Gastroesophageal sphincter (tissue), 4 donors: ENCODE measurements around the gene SV2B. TPM values are rescaled to one million over a fixed set of nuclear protein-coding genes. Genes with fewer than 3 reads are reported as not detected.

Source experiments
- ATAC-seq: fragments of 150-250 bp; one replicate; pipeline ENCODE4 v1.9.1; 2016; ENCODE audit warnings: mild to moderate bottlenecking, moderate library complexity
- H3K27ac ChIP-seq, 4 donors: fragments of 200-600 bp; sonication (generic) in 3 of 4; 1 replicate in 3 of 4; 2 replicates in 1 of 4; pipeline ENCODE4 v1.5.1; 2016 to 2019
- H3K27me3 ChIP-seq: fragments of 200-600 bp; sonication (generic); one replicate; pipeline ENCODE4 v1.5.1; 2019
- H3K36me3 ChIP-seq, 2 donors: fragments of 200-600 bp; sonication (generic); one replicate each; pipeline ENCODE4 v1.5.1; 2019; ENCODE audit warnings: control low read depth in 1 of 2
- H3K4me1 ChIP-seq, 3 donors: fragments of 200-600 bp; sonication (generic); 1 replicate in 2 of 3; 2 replicates in 1 of 3; pipeline ENCODE4 v1.5.1; 2016 to 2019; ENCODE audit warnings: control low read depth in 2 of 3
- H3K4me3 ChIP-seq, 2 donors: fragments of 200-600 bp; sonication (generic); one replicate each; pipeline ENCODE4 v1.5.1; 2019; ENCODE audit warnings: mild to moderate bottlenecking in 1 of 2, moderate library complexity in 1 of 2
- H3K9me3 ChIP-seq, 3 donors: fragments of 200-600 bp; sonication (generic); one replicate each; pipeline ENCODE4 v1.5.1; 2017 to 2019; ENCODE audit warnings: control low read depth in 2 of 3
- CTCF ChIP-seq, 4 experiments: fragments of 200-600 bp in 2 of 4; fragments of 450-650 bp in 2 of 4; sonication (generic) in 1 of 4; IDR thresholded peaks; one replicate each; pipeline ENCODE4 v1.5.1; 2017 to 2019; ENCODE audit warnings: antibody characterized with exemption in 4 of 4, mild to moderate bottlenecking in 2 of 4, moderate library complexity in 2 of 4
- EP300 ChIP-seq: sonication (generic); formaldehyde crosslinking; IDR thresholded peaks from one replicate; pipeline ENCODE4 v1.6.1; 2017; ENCODE audit warnings: antibody characterized with exemption, mild to moderate bottlenecking
- POLR2A ChIP-seq, 2 donors: fragments of 450-650 bp; IDR thresholded peaks; one replicate each; pipeline ENCODE4 v1.6.1; 2017; ENCODE audit warnings: antibody characterized with exemption in 2 of 2, mild to moderate bottlenecking in 2 of 2, moderate library complexity in 1 of 2
- POLR2AphosphoS5 ChIP-seq: sonication (generic); formaldehyde crosslinking; IDR thresholded peaks from one replicate; pipeline ENCODE4 v1.6.1; 2017; ENCODE audit warnings: antibody characterized with exemption
- WGBS, 2 donors: methylation state at CpG; one replicate each; pipeline ENCODE4 v1.1.5; 2018; ENCODE audit warnings: low coverage in 1 of 2; 5-methylcytosine and 5-hydroxymethylcytosine counted together
- total RNA-seq, 4 donors: library from RNA; depleted of rRNA; stranded (reverse); fragments of >200 nt; gene quantifications; one replicate each; pipeline ENCODE4 v1.1.0, GENCODE V29; 2016

Gene SV2B
- total RNA-seq, 4 donors from 2014 or later, result 0.16 to 4.1 (median 1.1) TPM

GRCh38 chr15:91061230-91061629, 38.8 kb upstream of the SV2B start:
- no peaks in the 10 kb centered on the region for H3K36me3 ChIP-seq
- no peak for TF ChIP-seq CTCF (IDR thresholded peaks at IDR 0.05)
- TF ChIP-seq POLR2AphosphoS5, result no peak
- no peak for TF ChIP-seq POLR2A (IDR thresholded peaks at IDR 0.05)
- TF ChIP-seq EP300, result no peak
- no peak overlapping the region for H3K27ac ChIP-seq
- H3K4me3 ChIP-seq, result no peak overlapping the region
- H3K27me3 ChIP-seq, result peaks cover 44% of the 10 kb centered on the region
- 71 to 95% methylated on average over 2 of the region's 2 CpGs for WGBS, 2 donors
- H3K4me1 ChIP-seq, result peaks cover 0 to under 1% (median 0%) of the 10 kb centered on the region in 3 donors
- no peaks in the 10 kb centered on the region for H3K9me3 ChIP-seq
- ATAC-seq, result no peak

GRCh38 chr15:91061997-91062396, 38.1 kb upstream of the SV2B start:
- 75% methylated on average over 5 of the region's 5 CpGs; no CpG with 5 or more reads in 1 of the 2 donors for WGBS, 2 donors
- H3K9me3 ChIP-seq, result no peaks in the 10 kb centered on the region
- TF ChIP-seq POLR2A (IDR thresholded peaks at IDR 0.05), result no peak
- no peak for TF ChIP-seq EP300
- TF ChIP-seq CTCF (IDR thresholded peaks at IDR 0.05), result no peak
- TF ChIP-seq POLR2AphosphoS5, result no peak
- no peak for ATAC-seq
- H3K4me1 ChIP-seq, result no peaks in the 10 kb centered on the region
- no peak overlapping the region for H3K4me3 ChIP-seq
- peaks cover 36% of the 10 kb centered on the region for H3K27me3 ChIP-seq
- H3K36me3 ChIP-seq, result no peaks in the 10 kb centered on the region
- no peak overlapping the region for H3K27ac ChIP-seq

- no peak for TF ChIP-seq POLR2AphosphoS5
- no peak for TF ChIP-seq POLR2A (IDR thresholded peaks at IDR 0.05)
- no peak for TF ChIP-seq CTCF (IDR thresholded peaks at IDR 0.05)
- TF ChIP-seq EP300, result no peak
- 81% methylated on average over 2 of the region's 2 CpGs; no CpG with 5 or more reads in 1 of the 2 donors for WGBS, 2 donors
Observed at GRCh38 chr15:91065505-91065904, 34.6 kb upstream of the SV2B start.

GRCh38 chr15:91067036-91067435, 33.0 kb upstream of the SV2B start:
- Histone ChIP-seq H3K36me3 (no peaks in the 10 kb centered on the region), H3K27me3 (peaks cover 16% of the 10 kb centered on the region), H3K27ac (no peak overlapping the region), H3K9me3 (no peaks in the 10 kb centered on the region), H3K4me1 (no peaks in the 10 kb centered on the region), H3K4me3 (no peak overlapping the region)
- ATAC-seq, result no peak
- TF ChIP-seq POLR2AphosphoS5 (no peak), EP300 (no peak), POLR2A (IDR thresholded peaks at IDR 0.05) (no peak), CTCF (IDR thresholded peaks at IDR 0.05) (no peak)
- WGBS, 2 donors, result 72% methylated on average over 2 of the region's 2 CpGs; no CpG with 5 or more reads in 1 of the 2 donors

More at GRCh38 chr15:91065505-91065904, 34.6 kb upstream of the SV2B start:
- Histone ChIP-seq H3K4me3 (no peak overlapping the region), H3K9me3 (no peaks in the 10 kb centered on the region), H3K4me1 (no peaks in the 10 kb centered on the region), H3K27ac (no peak overlapping the region), H3K36me3 (no peaks in the 10 kb centered on the region), H3K27me3 (peaks cover 20% of the 10 kb centered on the region)
- no peak for ATAC-seq

GRCh38 chr15:91068436-91068835, 31.6 kb upstream of the SV2B start:
- H3K27me3 ChIP-seq, result peaks cover 16% of the 10 kb centered on the region
- 87 to 97% methylated on average over 2 of the region's 2 CpGs for WGBS, 2 donors
- no peaks in the 10 kb centered on the region for H3K36me3 ChIP-seq
- TF ChIP-seq CTCF (IDR thresholded peaks at IDR 0.05), result no peak
- TF ChIP-seq POLR2AphosphoS5, result no peak
- TF ChIP-seq POLR2A (IDR thresholded peaks at IDR 0.05), result no peak
- no peak for TF ChIP-seq EP300
- no peaks in the 10 kb centered on the region for H3K4me1 ChIP-seq
- no peak for ATAC-seq
- no peaks in the 10 kb centered on the region for H3K9me3 ChIP-seq
- no peak overlapping the region for H3K4me3 ChIP-seq
- H3K27ac ChIP-seq, result no peak overlapping the region
